DMS153 treated with DMSO at 0.1 percent for 48 hours (cell line): ENCODE measurements around the gene SHC2.
"Not testable (repeated sequence)": the region's sequence is repeated elsewhere in the genome, so short reads cannot be mapped to it uniquely, and the experiment has no call there.

Experiments used
- DNase-seq: peaks from one replicate; lab custom pipeline; 2025; ENCODE audit not compliant: unreplicated experiment; lab: John Stamatoyannopoulos, UW

The SHC2 gene

GRCh38 chr19:427675-428074, 33.2 kb downstream of the SHC2 start:
- DNase-seq, result not testable (repeated sequence)

- DNase-seq, result no peak
These were observed 33.9 kb downstream of the SHC2 start for GRCh38 chr19:426725-427445.

GRCh38 chr19:425056-425455, 35.8 kb downstream of the SHC2 start:
- DNase-seq, result no peak

GRCh38 chr19:424546-424945, 36.3 kb downstream of the SHC2 start:
- DNase-seq, result no peak

GRCh38 chr19:423691-424466, 37.0 kb downstream of the SHC2 start:
- no peak for DNase-seq

- DNase-seq, result not testable (repeated sequence)
These were observed 38.0 kb downstream of the SHC2 start for GRCh38 chr19:422917-423226.

GRCh38 chr19:422213-422916, 38.5 kb downstream of the SHC2 start:
- DNase-seq, result no peak

- DNase-seq, result no peak
These were observed 40.9 kb downstream of the SHC2 start for GRCh38 chr19:419721-420515.

GRCh38 chr19:418761-419671, 41.8 kb downstream of the SHC2 start:
- DNase-seq, result no peak

GRCh38 chr19:416416-416815, 44.4 kb downstream of the SHC2 start:
- no peak for DNase-seq

GRCh38 chr19:415292-415691, 45.5 kb downstream of the SHC2 start:
- no peak for DNase-seq

- no peak for DNase-seq
These were observed 46.9 kb downstream of the SHC2 start for GRCh38 chr19:413756-414420.

GRCh38 chr19:412356-413355, 48.2 kb downstream of the SHC2 start:
- DNase-seq, result no peak

GRCh38 chr19:411723-412355, 49.0 kb downstream of the SHC2 start:
- DNase-seq, result no peak

- DNase-seq, result not testable (repeated sequence)
These were observed 49.6 kb downstream of the SHC2 start for GRCh38 chr19:411121-411722.

- DNase-seq, result no peak
These were observed 50.5 kb downstream of the SHC2 start for GRCh38 chr19:410243-410781.

- no peak for DNase-seq
These were observed 51.2 kb downstream of the SHC2 start for GRCh38 chr19:409516-410242.
